DMS153 (cell line): ENCODE measurements around the gene CNOT10.

Source experiments
- DNase-seq: peaks from one replicate; lab custom pipeline; 2025; lab: John Stamatoyannopoulos, UW

CNOT10 gene

DNA sequence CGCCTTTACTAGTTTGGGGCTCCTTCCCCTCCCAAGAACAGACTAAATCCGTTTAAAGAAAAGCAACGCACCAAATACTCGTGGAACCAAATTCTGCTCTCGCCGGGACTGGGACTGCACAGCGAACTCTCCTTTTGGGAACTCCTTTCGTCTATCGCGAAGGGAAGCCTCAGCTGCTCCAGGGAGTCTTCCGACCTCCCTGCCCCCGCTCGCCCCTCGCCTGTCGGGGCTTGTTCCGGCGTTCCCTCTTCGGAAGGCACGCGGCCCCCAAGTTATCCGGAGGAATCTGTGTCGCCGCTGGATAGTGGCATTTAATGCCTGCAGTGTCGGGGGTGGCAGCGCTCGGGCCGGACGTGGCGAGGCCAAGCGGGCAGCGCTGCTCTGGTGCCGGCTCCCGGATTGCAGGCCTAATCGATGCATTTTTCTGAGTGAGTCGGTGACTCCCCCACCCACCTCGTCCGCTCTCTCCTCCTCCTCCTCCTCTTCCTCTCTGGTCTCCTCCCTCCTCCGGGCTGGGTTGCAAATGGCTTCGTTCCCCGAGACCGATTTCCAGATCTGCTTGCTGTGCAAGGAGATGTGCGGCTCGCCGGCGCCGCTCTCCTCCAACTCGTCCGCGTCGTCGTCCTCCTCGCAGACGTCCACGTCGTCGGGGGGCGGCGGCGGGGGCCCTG lies 132.7 kb downstream of the CNOT10 start, which contains the start of gene TRIM71:
Gene TRIM71 (plus strand): TSS at position 440 of the 671 bp plus-strand sequence. CDS start 84 bp downstream, at position 524.
- DNase-seq = no peak

DNA sequence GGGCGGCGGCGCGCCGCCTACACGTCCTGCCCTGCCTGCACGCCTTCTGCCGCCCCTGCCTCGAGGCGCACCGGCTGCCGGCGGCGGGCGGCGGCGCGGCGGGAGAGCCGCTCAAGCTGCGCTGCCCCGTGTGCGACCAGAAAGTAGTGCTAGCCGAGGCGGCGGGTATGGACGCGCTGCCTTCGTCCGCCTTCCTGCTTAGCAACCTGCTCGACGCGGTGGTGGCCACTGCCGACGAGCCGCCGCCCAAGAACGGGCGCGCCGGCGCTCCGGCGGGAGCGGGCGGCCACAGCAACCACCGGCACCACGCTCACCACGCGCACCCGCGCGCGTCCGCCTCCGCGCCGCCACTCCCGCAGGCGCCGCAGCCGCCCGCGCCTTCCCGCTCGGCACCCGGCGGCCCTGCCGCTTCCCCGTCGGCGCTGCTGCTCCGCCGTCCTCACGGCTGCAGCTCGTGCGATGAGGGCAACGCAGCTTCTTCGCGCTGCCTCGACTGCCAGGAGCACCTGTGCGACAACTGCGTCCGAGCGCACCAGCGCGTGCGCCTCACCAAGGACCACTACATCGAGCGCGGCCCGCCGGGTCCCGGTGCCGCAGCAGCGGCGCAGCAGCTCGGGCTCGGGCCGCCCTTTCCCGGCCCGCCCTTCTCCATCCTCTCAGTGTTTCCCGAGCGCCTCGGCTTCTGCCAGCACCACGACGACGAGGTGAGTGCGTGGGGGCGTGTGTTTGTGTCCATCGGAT lies 133.4 kb downstream of the CNOT10 start:
- DNase-seq = no peak

DNA sequence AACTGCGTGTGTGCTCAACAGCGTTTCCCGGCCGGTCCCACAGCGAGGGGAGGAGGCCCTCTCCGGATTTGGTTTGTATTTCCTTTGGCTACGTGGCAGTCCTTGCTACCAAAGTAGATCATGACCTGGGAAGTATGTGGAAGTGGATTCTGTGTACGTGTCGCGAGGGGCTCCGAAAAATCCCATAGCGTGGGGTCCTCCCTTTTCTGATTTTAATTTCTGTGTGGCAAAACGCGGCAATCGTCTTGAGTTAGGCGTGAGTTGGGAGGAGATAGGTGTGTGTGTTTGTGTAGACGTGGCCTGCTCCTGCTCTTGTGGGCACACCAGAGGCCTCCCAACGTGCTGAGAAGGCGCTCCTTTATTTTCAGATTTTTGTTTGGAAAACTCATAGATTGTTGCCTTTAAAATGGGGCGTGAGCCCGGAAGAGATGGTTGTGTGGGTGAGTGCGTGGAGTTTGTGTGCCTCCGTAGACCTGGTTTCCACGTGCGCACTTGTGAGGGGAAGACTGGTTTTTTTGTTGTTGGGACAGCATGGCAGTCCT lies 134.1 kb downstream of the CNOT10 start:
- no peak for DNase-seq

DNA sequence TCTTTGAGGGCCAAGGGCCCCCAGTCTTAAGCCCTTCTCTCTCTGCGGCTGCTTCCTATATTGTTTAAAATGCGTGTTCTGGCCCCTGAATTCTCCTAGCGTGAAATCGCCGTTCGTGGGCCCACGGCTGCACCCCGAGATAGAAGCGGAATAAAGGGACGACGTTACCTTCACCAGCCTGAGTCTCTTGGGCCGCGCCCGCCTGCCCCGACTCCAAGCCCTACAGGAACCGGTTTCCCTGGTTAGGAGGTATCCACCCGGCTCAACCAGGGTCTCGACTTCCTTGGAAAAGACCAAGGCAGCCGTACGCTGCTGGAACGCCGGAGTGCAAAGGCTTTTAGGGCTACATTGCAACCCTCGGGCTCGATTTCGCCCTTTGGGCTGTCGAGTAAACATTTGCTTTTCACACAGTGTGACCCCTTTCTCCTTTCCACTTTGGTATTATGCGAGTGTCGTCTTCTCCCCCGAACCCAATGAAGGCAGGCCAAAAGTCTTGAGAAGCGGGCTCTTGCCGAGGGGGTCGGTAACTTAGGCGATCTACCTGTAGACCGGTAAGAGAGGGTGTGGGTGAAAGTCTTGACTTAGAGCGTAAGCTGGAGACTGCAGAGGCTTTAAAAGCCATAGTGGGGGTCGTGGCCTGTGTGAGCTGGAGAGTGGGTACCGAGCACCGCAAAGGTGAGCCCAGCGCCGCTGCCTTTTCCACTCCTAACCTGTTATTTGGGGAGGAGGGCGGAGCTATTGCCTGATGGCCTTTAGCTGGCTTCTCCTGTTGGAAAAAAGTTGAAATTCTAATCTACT lies 134.8 kb downstream of the CNOT10 start:
- no peak for DNase-seq

DNA sequence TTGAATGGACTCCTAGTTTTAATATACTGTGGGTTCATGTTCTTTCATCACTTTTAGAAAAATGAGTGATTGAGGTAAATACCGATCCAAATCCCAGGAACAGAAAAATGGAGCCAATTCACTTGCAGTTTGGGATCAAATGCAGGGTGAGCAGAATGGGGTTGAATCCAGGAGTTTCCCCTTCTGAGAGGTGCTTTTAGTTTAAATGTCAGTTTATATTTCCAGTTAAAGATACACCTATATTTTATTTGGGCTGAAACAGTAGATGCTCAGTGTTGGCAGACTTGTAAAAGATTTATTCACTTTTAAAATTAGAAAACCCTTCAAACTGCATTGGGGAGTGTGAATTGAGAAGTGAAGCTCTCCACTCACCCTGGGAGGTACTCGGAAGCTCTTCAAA lies 135.4 kb downstream of the CNOT10 start:
- no peak for DNase-seq

DNA sequence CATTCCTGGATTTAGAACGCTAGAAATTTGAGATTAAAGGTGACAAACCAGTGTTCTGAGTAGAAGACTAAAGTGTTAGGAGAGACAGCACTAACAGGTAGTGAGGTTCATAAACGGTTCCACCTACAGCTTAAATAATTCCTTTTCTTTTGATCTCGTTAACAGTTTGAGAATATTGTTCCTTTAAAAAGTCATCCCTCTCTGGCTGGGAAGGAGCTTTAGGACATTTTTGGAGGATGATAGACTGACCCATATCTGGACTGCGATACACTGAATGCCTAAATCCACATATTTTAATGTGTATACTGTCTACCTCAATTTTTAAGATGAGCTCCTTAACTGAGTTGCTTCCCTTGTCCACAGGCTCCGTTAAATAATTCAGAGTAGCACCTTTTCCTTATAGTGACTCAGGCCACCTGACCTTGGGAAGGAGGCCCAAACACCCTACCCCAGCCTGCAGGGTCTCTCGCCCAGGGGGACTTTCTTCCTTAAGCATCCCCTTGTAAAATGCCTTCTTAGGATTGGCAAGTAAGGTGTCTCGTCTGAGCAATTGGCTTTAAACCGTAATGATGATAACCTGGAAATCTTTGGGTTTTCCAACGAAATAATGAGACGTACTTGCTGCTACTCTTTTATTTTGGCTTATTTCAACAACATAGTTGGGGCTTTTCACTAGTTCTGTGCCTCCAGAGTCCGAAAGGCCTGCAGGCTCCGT lies 136.1 kb downstream of the CNOT10 start:
- no peak for DNase-seq

GRCh38 chr3:32821686-32822296 lies 136.8 kb downstream of the CNOT10 start:
- DNase-seq = no peak

DNA sequence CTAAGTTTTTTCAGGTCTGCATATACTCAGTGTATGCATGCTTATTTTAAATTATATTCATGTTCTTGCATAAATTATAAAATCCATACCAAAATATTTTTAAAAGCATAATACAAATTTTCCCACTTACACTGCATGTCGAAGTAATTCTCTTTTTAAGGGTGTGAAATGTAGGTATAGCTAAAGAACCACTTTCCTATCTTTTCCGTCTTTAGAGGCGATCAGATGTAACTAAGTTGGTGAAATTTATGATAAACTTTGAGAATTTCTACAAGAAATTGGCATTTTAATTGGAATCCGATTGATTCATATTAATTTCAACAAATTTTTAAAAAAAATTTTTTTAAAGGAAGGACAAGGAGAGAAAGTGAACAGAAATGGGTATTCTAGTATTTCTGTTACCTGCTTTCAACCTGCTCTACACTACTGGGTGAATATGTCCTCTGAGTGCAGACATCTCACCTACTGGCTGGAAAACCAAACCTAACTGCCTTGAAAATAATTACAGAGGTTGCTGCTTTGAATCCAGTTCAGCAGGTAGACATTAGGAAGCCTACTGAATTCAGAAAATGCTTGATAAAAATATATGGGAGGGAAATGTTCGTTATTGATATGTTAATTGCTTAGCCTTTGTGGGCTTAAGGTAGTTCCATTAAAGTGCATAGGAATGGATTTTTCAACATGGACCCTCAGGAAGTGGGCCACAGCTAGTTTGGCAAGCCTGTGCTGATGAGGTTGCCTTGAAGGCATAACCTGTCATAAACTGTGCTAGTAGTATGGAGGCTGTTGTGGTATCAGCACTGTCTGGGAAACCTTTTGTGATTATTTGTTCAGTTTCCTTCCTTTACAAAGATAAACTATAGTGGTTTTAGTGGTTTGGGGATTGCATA lies 137.9 kb downstream of the CNOT10 start:
- DNase-seq = no peak
